K562 (cell line): ENCODE measurements around the gene LRP1.

Experiments
- POLR3A ChIP-seq: IDR thresholded peaks from 2 replicates; pipeline ENCODE4 v1.6.1; 2011; ENCODE audit warnings: borderline replicate concordance, mild to moderate bottlenecking, moderate library complexity; ENCODE audit not compliant: insufficient read length, insufficient read depth; ENCODE audit errors: extremely low read depth
- TARDBP ChIP-seq: fragments of 450-650 bp; IDR thresholded peaks from 2 replicates; pipeline ENCODE4 v1.6.1; 2016
- THRB ChIP-seq: fragments of 450-650 bp; formaldehyde crosslinking; conservative IDR thresholded peaks from 2 replicates; pipeline ENCODE4 v1.4.0; 2022; ENCODE audit warnings: mild to moderate bottlenecking, missing genetic modification characterization
- TF ChIP-seq, protein P1 (sequence below): conservative IDR thresholded peaks from 2 replicates; pipeline ENCODE4 v1.6.1; 2011; ENCODE audit warnings: low read depth, mild to moderate bottlenecking, low read length; ENCODE audit not compliant: control insufficient read depth
- TF ChIP-seq, protein P2 (sequence below): sonication (generic); formaldehyde crosslinking; IDR thresholded peaks from 2 replicates; pipeline ENCODE4 v1.8.1; 2022; ENCODE audit warnings: missing genetic modification reagents

DNA sequence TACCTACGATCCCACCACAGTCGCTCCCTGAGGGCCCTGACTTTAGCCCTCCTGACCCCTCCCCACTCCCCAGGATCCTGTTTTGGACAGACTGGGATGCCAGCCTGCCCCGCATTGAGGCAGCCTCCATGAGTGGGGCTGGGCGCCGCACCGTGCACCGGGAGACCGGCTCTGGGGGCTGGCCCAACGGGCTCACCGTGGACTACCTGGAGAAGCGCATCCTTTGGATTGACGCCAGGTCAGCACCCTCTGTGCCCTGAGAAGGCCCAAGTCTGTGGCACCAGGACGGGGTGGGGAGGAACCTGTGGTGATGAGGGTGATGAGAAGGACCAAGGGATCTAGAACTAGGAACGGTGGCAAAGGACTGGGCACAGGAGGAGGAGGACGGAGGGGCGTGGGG lies 49.1 kb downstream of the LRP1 start:
- TF ChIP-seq POLR3A (no peak), TARDBP (no peak), THRB (CRISPR knock-in tag) (no peak)
- TF ChIP-seq, protein P1, sequence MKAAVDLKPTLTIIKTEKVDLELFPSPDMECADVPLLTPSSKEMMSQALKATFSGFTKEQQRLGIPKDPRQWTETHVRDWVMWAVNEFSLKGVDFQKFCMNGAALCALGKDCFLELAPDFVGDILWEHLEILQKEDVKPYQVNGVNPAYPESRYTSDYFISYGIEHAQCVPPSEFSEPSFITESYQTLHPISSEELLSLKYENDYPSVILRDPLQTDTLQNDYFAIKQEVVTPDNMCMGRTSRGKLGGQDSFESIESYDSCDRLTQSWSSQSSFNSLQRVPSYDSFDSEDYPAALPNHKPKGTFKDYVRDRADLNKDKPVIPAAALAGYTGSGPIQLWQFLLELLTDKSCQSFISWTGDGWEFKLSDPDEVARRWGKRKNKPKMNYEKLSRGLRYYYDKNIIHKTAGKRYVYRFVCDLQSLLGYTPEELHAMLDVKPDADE: no peak
- TF ChIP-seq, protein P2, sequence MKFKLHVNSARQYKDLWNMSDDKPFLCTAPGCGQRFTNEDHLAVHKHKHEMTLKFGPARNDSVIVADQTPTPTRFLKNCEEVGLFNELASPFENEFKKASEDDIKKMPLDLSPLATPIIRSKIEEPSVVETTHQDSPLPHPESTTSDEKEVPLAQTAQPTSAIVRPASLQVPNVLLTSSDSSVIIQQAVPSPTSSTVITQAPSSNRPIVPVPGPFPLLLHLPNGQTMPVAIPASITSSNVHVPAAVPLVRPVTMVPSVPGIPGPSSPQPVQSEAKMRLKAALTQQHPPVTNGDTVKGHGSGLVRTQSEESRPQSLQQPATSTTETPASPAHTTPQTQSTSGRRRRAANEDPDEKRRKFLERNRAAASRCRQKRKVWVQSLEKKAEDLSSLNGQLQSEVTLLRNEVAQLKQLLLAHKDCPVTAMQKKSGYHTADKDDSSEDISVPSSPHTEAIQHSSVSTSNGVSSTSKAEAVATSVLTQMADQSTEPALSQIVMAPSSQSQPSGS: no peak
